IPS-18a (cell line): Measurements from ENCODE around the gene SCARF2.
"Not testable (repeated sequence)": the region's sequence is repeated elsewhere in the genome, so short reads cannot be mapped to it uniquely, and the experiment has no call there.

Experiments used
- H3K27ac ChIP-seq: one replicate; pipeline ENCODE4 v1.5.1; 2013; ENCODE audit warnings: low read length
- H3K27me3 ChIP-seq: one replicate; pipeline ENCODE4 v1.6.1; 2013; ENCODE audit warnings: mild to moderate bottlenecking, low read length; ENCODE audit not compliant: control insufficient read depth, insufficient read depth
- H3K36me3 ChIP-seq: one replicate; pipeline ENCODE4 v1.6.1; 2013; ENCODE audit warnings: low read depth, low read length; ENCODE audit not compliant: control insufficient read depth
- H3K4me1 ChIP-seq: one replicate; pipeline ENCODE4 v1.6.1; 2013; ENCODE audit warnings: low read depth, low read length; ENCODE audit not compliant: control insufficient read depth
- H3K4me3 ChIP-seq: one replicate; pipeline ENCODE4 v1.5.1; 2013; ENCODE audit warnings: low read length
- H3K9ac ChIP-seq: one replicate; pipeline ENCODE4 v1.6.1; 2013; ENCODE audit warnings: mild to moderate bottlenecking, low read length, moderate library complexity
- H3K9me3 ChIP-seq: one replicate; pipeline ENCODE4 v1.6.1; 2013; ENCODE audit warnings: low read depth, low read length; ENCODE audit not compliant: control insufficient read depth

Gene SCARF2, protein sequence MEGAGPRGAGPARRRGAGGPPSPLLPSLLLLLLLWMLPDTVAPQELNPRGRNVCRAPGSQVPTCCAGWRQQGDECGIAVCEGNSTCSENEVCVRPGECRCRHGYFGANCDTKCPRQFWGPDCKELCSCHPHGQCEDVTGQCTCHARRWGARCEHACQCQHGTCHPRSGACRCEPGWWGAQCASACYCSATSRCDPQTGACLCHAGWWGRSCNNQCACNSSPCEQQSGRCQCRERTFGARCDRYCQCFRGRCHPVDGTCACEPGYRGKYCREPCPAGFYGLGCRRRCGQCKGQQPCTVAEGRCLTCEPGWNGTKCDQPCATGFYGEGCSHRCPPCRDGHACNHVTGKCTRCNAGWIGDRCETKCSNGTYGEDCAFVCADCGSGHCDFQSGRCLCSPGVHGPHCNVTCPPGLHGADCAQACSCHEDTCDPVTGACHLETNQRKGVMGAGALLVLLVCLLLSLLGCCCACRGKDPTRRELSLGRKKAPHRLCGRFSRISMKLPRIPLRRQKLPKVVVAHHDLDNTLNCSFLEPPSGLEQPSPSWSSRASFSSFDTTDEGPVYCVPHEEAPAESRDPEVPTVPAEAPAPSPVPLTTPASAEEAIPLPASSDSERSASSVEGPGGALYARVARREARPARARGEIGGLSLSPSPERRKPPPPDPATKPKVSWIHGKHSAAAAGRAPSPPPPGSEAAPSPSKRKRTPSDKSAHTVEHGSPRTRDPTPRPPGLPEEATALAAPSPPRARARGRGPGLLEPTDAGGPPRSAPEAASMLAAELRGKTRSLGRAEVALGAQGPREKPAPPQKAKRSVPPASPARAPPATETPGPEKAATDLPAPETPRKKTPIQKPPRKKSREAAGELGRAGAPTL

GRCh38 chr22:20437613-20438426 lies at the start of gene SCARF2:
Gene SCARF2 (minus strand): TSS chr22:20437825. CDS start chr22:20437754, 71 bp downstream.
- Histone ChIP-seq H3K27ac (no peak within 1 kb of the TSS), H3K4me3 (peak within 1 kb of the TSS; percentile 59), H3K9ac (no peak within 1 kb of the TSS), H3K27me3 (peaks cover 69% of the 10 kb centered on the region), H3K36me3 (no peaks in the 10 kb centered on the region), H3K9me3 (no peaks in the 10 kb centered on the region), H3K4me1 (no peaks in the 10 kb centered on the region)

DNA sequence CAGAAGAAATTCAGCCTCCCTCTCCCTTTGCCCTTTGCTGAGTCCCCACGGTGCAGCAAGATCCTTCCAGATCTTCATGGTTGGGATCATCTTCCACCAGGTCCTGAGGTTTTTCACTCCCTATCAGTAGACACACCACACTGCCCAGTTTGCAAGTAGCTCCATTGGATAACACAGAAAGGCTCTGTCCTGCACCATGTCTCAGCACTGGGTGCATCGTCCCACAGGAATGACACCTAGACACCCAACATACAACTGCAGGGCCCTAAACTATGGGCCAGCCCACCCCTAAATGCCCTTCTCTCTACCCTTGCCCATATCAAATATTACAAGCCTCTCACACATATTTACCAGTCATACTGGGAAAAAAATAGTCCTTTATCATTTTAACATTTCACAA lies 48.6 kb upstream of the SCARF2 start:
- no peaks in the 10 kb centered on the region for H3K4me1 ChIP-seq
- no peaks in the 10 kb centered on the region for H3K27me3 ChIP-seq
- H3K9ac ChIP-seq, result no peak overlapping the region
- H3K4me3 ChIP-seq, result no peak overlapping the region
- no peak overlapping the region for H3K27ac ChIP-seq
- H3K9me3 ChIP-seq, result no peaks in the 10 kb centered on the region
- H3K36me3 ChIP-seq, result no peaks in the 10 kb centered on the region

GRCh38 chr22:20484948-20485683 lies 47.5 kb upstream of the SCARF2 start:
- Histone ChIP-seq H3K36me3 (no peaks in the 10 kb centered on the region), H3K27me3 (no peaks in the 10 kb centered on the region), H3K9me3 (no peaks in the 10 kb centered on the region), H3K4me3 (no peak overlapping the region), H3K27ac (no peak overlapping the region), H3K9ac (no peak overlapping the region), H3K4me1 (no peaks in the 10 kb centered on the region)

- Histone ChIP-seq H3K36me3 (no peaks in the 10 kb centered on the region), H3K4me1 (no peaks in the 10 kb centered on the region), H3K9me3 (no peaks in the 10 kb centered on the region), H3K27me3 (no peaks in the 10 kb centered on the region), H3K4me3 (no peak overlapping the region), H3K9ac (no peak overlapping the region), H3K27ac (no peak overlapping the region)
These were observed 46.1 kb upstream of the SCARF2 start for GRCh38 chr22:20483771-20484170.

- H3K4me3 ChIP-seq, H3K27me3 ChIP-seq, H3K27ac ChIP-seq, H3K9ac ChIP-seq, H3K9me3 ChIP-seq, H3K36me3 ChIP-seq, H3K4me1 ChIP-seq: not testable (repeated sequence)
These were observed 45.5 kb upstream of the SCARF2 start for GRCh38 chr22:20483143-20483506.

- Histone ChIP-seq H3K9ac (no peak overlapping the region), H3K27ac (no peak overlapping the region), H3K9me3 (no peaks in the 10 kb centered on the region), H3K4me3 (no peak overlapping the region), H3K36me3 (no peaks in the 10 kb centered on the region), H3K4me1 (no peaks in the 10 kb centered on the region), H3K27me3 (no peaks in the 10 kb centered on the region)
These were observed 42.1 kb upstream of the SCARF2 start for GRCh38 chr22:20479612-20480196.

GRCh38 chr22:20478059-20478458 lies 40.4 kb upstream of the SCARF2 start:
- not testable (repeated sequence) for H3K9ac ChIP-seq, H3K4me1 ChIP-seq, H3K9me3 ChIP-seq, H3K27me3 ChIP-seq, H3K27ac ChIP-seq, H3K4me3 ChIP-seq, H3K36me3 ChIP-seq

GRCh38 chr22:20475569-20475968 lies 37.9 kb upstream of the SCARF2 start:
- not testable (repeated sequence) for H3K9me3 ChIP-seq, H3K27ac ChIP-seq, H3K27me3 ChIP-seq, H3K36me3 ChIP-seq, H3K4me1 ChIP-seq, H3K4me3 ChIP-seq, H3K9ac ChIP-seq

GRCh38 chr22:20475115-20475436 lies 37.5 kb upstream of the SCARF2 start:
- Histone ChIP-seq H3K27me3 (no peaks in the 10 kb centered on the region), H3K36me3 (peaks cover 7% of the 10 kb centered on the region), H3K9ac (no peak overlapping the region), H3K4me3 (no peak overlapping the region), H3K4me1 (no peaks in the 10 kb centered on the region), H3K9me3 (no peaks in the 10 kb centered on the region), H3K27ac (no peak overlapping the region)

DNA sequence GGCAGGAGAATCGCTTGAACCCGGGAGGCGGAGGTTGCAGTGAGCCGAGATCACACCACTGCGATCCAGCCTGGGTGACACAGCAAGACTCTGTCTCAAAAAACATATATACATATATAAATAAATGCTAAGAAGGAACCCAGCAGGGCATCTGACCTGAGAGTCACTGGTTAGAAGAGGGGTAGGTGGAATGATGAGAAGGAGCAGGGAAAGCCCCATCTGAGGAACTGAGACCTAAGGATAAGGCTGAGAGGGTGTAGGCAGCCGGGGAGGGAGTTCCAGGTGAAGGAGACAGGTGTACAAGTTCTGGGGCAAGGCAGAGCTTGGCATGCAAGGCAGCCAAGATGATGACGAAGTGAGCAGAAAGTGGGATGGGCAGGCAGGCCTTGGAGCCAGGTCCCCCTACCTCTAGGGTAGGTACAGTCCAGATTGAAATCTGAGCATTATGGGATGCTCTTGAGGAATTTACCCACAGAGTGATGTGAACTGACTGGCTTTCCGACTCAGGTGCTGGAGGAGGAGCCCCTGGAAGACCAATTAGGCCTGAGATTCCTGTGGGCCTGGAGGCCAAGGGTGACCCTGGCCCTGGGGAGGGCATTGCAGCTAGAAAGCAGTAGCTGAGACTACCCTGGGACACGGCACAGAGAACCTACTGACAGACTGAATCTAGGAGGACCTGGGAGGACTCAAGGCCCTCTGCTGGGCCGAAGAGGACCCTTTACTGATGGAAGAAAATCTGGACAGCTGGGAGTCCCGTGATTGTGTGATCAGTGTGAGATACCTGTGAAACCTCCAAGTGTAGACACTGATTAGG lies 35.2 kb upstream of the SCARF2 start:
- Histone ChIP-seq H3K27me3 (no peaks in the 10 kb centered on the region), H3K4me1 (no peaks in the 10 kb centered on the region), H3K27ac (no peak overlapping the region), H3K9me3 (no peaks in the 10 kb centered on the region), H3K4me3 (no peak overlapping the region), H3K9ac (no peak overlapping the region), H3K36me3 (peaks cover 10% of the 10 kb centered on the region)
